Renal cortex interstitium (tissue), 11 donors: ENCODE data around the gene RPS24. TPM values are rescaled to one million over a fixed set of nuclear protein-coding genes. Genes with fewer than 3 reads are reported as not detected.
"Not testable (repeated sequence)": the region's sequence is repeated elsewhere in the genome, so short reads cannot be mapped to it uniquely, and the experiment has no call there.

ENCODE experiments used
- DNase-seq, 11 donors: peaks; one replicate each; pipeline ENCODE4 v3.0.0-alpha.2; 2013; ENCODE audit warnings: low read depth in 9 of 11, low spot score in 4 of 11; ENCODE audit errors: extremely low read depth in 1 of 11
- polyA plus RNA-seq, 3 donors: library from polyadenylated mRNA; unstranded; fragments of 120-200 nt; gene quantifications; one replicate each; pipeline ENCODE4 v1.2.1, GENCODE V29; 2013; ENCODE audit not compliant: insufficient read length in 3 of 3

Gene RPS24
- polyA plus RNA-seq, 3 donors, result 2,698 to 3,929 (median 3,357) TPM

DNA sequence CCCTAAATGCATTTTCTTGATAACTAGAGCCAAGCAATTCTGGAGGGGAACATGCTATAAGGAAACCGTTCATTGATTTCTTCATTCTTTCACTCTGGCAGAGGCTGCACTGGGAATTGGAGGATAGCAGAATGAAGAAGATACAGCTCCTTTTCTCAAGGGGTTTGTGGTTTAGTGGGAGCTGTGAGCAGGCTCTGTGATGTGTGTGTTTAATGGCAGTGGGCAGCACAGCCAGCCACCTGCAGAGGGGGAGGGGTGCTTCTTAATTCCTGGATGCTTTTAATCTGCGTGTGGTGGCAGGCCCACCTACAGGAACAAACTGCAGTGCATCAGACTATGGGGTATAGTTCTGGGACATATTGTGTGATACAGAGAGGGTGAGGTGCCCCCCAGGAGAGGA lies 31.9 kb downstream of the RPS24 start:
- no peak for DNase-seq

DNA sequence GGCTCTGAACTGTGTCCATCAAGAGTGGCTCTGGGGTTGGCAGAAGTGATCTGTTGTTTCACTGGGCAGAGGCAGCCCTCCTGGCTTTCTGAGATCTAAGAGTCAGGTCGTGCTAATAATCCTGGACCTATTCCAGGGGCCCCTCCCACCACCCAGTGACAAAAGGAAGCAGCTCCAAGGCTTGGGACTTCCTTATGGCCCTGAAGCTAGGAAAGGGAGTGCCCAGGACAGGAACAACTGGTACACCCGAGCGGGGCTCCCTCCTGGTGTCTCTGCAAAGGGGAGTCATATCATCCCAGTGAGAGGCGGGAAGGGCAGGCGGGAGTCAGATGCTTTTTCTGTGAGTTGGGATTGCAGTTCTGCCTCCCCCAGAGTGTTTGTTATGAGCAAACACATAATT lies 32.3 kb downstream of the RPS24 start:
- DNase-seq, result no peak

- DNase-seq, result no peak
These were observed 33.2 kb downstream of the RPS24 start for GRCh38 chr10:78066728-78067430.

GRCh38 chr10:78069151-78069550 lies 35.5 kb downstream of the RPS24 start:
- DNase-seq, result no peak

- DNase-seq, result not testable (repeated sequence)
These were observed 36.4 kb downstream of the RPS24 start for GRCh38 chr10:78070064-78070463.

- no peak for DNase-seq
These were observed 37.1 kb downstream of the RPS24 start for GRCh38 chr10:78070726-78071125.

GRCh38 chr10:78071140-78071856 lies 37.6 kb downstream of the RPS24 start:
- DNase-seq, result no peak

GRCh38 chr10:78071857-78072179 lies 38.2 kb downstream of the RPS24 start:
- DNase-seq, result no peak

DNA sequence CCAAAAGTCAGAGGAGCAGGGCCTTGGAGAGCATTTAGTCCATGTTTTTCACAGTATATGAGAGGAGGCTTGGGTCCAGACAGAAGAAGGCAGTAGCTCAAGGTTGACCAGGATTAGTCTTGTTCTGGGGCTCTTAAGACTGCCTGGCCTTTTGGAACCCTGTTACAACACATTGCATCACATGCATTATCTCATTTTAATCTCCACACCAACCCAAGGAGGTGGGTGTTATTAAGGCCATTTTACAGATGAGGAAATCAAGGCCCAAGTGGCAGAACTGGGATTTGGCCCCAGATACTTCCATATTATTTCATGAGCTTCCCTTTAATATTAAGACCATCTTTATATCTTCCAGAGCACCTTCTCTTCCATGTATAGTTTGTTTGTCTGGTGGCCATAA lies 38.8 kb downstream of the RPS24 start:
- no peak for DNase-seq

GRCh38 chr10:78075806-78076205 lies 42.1 kb downstream of the RPS24 start:
- DNase-seq, result not testable (repeated sequence)

DNA sequence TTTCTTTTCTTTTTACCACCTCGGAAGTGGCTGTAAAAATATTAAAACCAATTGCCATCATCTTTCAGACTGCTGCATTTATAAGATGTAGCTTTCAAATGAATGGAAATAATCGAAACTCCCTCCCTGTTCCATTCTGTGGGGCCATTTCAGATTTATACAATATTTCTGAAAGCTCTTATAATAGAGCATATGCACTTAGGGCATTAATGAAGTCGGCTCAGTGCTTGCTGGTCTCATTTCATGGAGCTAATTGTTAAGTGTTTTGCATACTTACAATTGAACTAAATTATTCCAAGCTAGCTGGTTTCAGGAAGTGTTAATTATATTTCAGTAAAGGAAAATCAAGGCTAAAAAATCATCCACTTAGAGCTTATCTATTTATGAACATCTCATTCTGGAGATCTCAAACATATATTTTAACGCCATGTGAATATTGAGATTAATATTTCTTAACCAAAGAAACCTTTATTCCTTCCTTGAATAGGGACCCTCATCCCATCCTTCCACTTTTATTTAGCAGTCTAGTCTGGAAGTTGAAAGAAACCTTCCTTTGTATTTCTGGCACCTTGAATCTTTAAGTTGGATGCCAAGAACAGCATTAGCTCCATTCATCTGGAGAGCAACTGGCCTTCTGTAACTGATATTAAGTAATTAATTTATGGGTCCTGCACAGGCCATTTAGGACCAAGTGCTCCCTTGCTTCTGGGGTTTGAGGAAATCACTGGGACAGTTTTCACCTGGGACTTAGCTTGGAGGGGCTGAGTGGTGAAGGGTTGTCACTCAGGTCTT lies 45.1 kb downstream of the RPS24 start:
- no peak for DNase-seq

GRCh38 chr10:78079411-78079810 lies 45.7 kb downstream of the RPS24 start:
- DNase-seq, result no peak

DNA sequence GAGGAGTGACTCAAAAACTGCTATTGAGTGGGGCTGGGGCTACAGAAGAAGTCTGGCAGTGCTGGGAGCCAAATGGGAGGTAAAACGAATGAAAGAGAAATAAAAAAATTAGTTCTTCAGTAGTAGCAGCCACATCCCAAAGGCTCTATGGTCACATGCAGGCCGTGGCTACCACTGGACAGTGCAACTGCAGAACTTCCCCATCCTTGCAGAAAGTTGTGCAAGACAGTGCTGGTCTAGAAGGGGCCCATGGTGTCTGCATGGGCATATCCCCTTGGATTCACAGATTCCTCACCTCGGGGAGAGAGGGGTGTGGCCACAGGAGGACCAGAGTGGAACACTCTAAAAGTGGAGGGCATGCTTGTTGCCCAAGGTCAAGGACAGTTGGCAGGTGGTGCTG lies 47.6 kb downstream of the RPS24 start:
- DNase-seq, result no peak

GRCh38 chr10:78082636-78083035 lies 49.0 kb downstream of the RPS24 start:
- no peak for DNase-seq

Other genes starting within 250 kb of the RPS24 start
- gene DLG5, start 107.1 kb upstream of the RPS24 start, polyA plus RNA-seq, result 10 to 100 TPM; 40.1 to 51.3 (median 50.5) TPM
- gene POLR3A, start 4.3 kb upstream of the RPS24 start, polyA plus RNA-seq, result 10 to 100 TPM; 18.4 to 18.8 (median 18.6) TPM